ENCODE results near the gene PPP6R3. TPM values are rescaled to one million over a fixed set of nuclear protein-coding genes. Genes with fewer than 3 reads are reported as not detected.

The PPP6R3 gene
- polyA plus RNA-seq, 1 of the 3 experiments (the other 2 are of a cell fraction) = 28.1 TPM

- DNase-seq = no peak
- no peaks in the 10 kb centered on the region for H3K27me3 ChIP-seq (ENCODE audit: insufficient read depth)
- 79% methylated on average over 30 of the region's 38 CpGs for WGBS (ENCODE audit: low lambda C conversion rate)
- H3K79me2 ChIP-seq (ENCODE audit: insufficient read depth) = no peaks in the 10 kb centered on the region
- no peak overlapping the region for H3K9ac ChIP-seq
- CTCF ChIA-PET = interaction anchor here (0.6 to 0.9 kb wide), 2 partner anchors 34 to 113 kb away, joined by 3 to 4 read pairs; partner anchors contain the start of gene GAL
- POLR2A ChIA-PET = no interaction called here
- H3K36me3 ChIP-seq (replicated peaks in 1 of 2; ENCODE audit: control insufficient read depth in 1 of 2, insufficient read depth in 2 of 2, low read length in 1 of 2) = no peaks in the 10 kb centered on the region
- no peak overlapping the region for H3K27ac ChIP-seq (ENCODE audit: low read depth in 2 of 2, low read length in 1 of 2)
- H3K9me2 ChIP-seq = no peaks in the 10 kb centered on the region
- H3K4me1 ChIP-seq (ENCODE audit: control insufficient read depth in 1 of 2, insufficient read depth in 2 of 2, low read depth in 1 of 2, low read length in 1 of 2) = peaks cover 0 to 7% of the 10 kb centered on the region in 2 experiments; a peak in 2 of 4 replicates
- TF ChIP-seq USF1 (IDR thresholded peaks at IDR 0.05; ENCODE audit: borderline replicate concordance, low read depth) (no peak), REST (IDR thresholded peaks at IDR 0.05; ENCODE audit: low read depth, low read length) (no peak), NRF1 (IDR thresholded peaks at IDR 0.05; ENCODE audit: low read depth, low read length) (no peak), CTCF (IDR thresholded peaks at IDR 0.05) (no peak), PBX3 (IDR thresholded peaks at IDR 0.05) (no peak), GABPA (IDR thresholded peaks at IDR 0.05; ENCODE audit: low read depth) (no peak), RCOR1 (IDR thresholded peaks at IDR 0.05; ENCODE audit: low read length) (no peak), RFX5 (IDR thresholded peaks at IDR 0.05; ENCODE audit: low read length) (no peak), FOSL2 (IDR thresholded peaks at IDR 0.05; ENCODE audit: borderline replicate concordance, low read depth) (no peak), EZH2phosphoT487 (IDR thresholded peaks at IDR 0.05; ENCODE audit: borderline replicate concordance, low read depth) (no peak), RAD21 (IDR thresholded peaks at IDR 0.05; ENCODE audit: low read length) (no peak), USF2 (IDR thresholded peaks at IDR 0.05; ENCODE audit: borderline replicate concordance, low read depth, low read length) (no peak), NFIC (IDR thresholded peaks at IDR 0.05; ENCODE audit: borderline replicate concordance) (no peak), SIN3A (IDR thresholded peaks at IDR 0.05; ENCODE audit: borderline replicate concordance, low read depth, low read length) (no peak), SMC3 (IDR thresholded peaks at IDR 0.05; ENCODE audit: low read depth, low read length) (no peak), FOXJ3 (CRISPR knock-in tag; IDR thresholded peaks at IDR 0.05) (no peak), GATA2 (CRISPR knock-in tag; IDR thresholded peaks at IDR 0.05) (no peak), CHD2 (IDR thresholded peaks at IDR 0.05; ENCODE audit: low read length, partially characterized antibody) (no peak), JUND (IDR thresholded peaks at IDR 0.05) (no peak)
- no peaks in the 10 kb centered on the region for H3F3A ChIP-seq (replicated peaks; ENCODE audit: insufficient read depth)
- no peaks in the 10 kb centered on the region for H4K20me1 ChIP-seq (ENCODE audit: insufficient read depth)
- H3K4me3 ChIP-seq (ENCODE audit: low read depth in 2 of 2, low read length in 1 of 2) = no peak overlapping the region
- no peak overlapping the region for H3K4me2 ChIP-seq
- peaks cover 7% of the 10 kb centered on the region for H3K9me3 ChIP-seq
- H2AFZ ChIP-seq (ENCODE audit: low read depth) = no peak overlapping the region
Observed at GRCh38 chr11:68649851-68650555, 189.5 kb downstream of the PPP6R3 start.

Measured in SK-N-SH (cell line).